ENCODE measurements around the gene CD7.

The CD7 gene

DNA sequence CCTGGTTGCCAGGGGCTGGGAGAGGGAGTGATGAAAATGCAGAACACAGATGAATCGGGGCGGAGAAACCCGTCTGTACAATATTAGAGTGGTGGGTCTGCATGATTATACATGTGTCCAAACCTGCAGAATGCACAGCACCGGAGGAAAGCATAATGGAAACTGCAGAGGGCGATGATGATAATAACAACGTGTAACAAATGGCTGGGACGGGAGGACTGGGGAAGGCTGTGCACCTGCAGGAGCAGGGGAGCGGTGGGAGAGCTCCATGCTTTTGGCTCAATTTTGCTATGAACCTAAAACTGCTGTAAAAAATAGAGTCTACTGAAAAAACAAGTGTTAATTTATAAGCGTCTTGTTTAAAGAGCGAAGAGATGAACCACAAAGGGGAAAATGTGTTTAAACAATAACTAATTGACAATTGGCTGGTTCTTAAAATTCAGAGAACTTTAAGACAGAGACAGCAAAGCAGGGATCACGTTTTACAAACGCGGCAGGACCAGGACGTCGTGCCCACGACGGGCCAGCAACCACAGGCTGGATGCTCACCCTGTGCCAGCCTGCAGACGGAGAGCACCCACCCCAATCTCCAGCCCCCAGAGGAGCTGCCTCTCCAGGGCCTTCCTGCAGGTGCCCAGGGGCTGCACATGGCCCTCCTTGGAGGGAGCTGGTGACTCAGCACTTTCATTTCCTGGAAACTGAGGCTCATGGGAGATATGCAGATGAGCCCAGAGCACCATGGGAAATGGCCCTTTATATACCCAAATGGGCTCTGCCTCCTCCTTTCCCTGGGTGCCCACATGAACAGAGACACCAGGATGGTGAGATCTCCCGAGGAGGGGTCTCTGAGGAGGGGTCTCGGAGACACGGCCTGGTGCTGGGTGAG is 41.3 kb upstream of the CD7 start, which contains the start of gene TEX19:
Gene TEX19, plus strand, starts transcription at position 783 of the 886 bp plus-strand sequence. CDS start 2,904 bp downstream, outside the sequence.
- peak; percentile 35; the same call in 2 of the 3 replicates for ATAC-seq
- TF ChIP-seq BACH2 (CRISPR knock-in tag; IDR thresholded peaks at IDR 0.05; ENCODE audit: borderline replicate concordance), result no peak
- TF ChIP-seq CSDC2 (CRISPR knock-in tag; IDR thresholded peaks at IDR 0.05), result no peak
- TF ChIP-seq, protein P1, sequence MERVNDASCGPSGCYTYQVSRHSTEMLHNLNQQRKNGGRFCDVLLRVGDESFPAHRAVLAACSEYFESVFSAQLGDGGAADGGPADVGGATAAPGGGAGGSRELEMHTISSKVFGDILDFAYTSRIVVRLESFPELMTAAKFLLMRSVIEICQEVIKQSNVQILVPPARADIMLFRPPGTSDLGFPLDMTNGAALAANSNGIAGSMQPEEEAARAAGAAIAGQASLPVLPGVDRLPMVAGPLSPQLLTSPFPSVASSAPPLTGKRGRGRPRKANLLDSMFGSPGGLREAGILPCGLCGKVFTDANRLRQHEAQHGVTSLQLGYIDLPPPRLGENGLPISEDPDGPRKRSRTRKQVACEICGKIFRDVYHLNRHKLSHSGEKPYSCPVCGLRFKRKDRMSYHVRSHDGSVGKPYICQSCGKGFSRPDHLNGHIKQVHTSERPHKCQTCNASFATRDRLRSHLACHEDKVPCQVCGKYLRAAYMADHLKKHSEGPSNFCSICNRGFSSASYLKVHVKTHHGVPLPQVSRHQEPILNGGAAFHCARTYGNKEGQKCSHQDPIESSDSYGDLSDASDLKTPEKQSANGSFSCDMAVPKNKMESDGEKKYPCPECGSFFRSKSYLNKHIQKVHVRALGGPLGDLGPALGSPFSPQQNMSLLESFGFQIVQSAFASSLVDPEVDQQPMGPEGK (CRISPR knock-in tag; IDR thresholded peaks at IDR 0.05; ENCODE audit: borderline replicate concordance), result no peak
- no peak for TF ChIP-seq GLIS3 (CRISPR knock-in tag; IDR thresholded peaks at IDR 0.05)

DNA sequence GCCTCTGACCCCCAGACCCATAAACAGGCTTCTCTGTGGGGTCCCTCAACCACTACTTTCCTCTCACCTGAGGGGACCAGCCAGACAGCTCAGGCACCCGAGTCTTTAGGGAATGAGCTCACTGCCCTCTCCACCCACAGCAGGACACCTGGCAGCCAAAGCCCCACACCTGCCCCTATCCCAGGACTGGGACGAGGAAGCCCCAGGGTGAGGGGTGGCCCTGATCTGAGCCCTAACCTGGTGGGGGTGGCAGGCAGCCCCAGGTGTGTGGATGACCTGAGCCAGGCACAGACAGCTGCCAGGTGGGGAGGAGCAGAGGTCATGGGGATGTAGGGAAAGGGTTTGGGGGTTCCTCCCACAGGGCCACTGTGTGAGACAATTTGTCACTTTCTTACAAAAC is 40.0 kb upstream of the CD7 start:
- ATAC-seq, result no peak
- no peak for TF ChIP-seq OSR1 (CRISPR knock-in tag; IDR thresholded peaks at IDR 0.05)
- no peak for TF ChIP-seq ZNF8 (CRISPR knock-in tag; IDR thresholded peaks at IDR 0.05)
- TF ChIP-seq ZFP30 (CRISPR knock-in tag; IDR thresholded peaks at IDR 0.05), result no peak

DNA sequence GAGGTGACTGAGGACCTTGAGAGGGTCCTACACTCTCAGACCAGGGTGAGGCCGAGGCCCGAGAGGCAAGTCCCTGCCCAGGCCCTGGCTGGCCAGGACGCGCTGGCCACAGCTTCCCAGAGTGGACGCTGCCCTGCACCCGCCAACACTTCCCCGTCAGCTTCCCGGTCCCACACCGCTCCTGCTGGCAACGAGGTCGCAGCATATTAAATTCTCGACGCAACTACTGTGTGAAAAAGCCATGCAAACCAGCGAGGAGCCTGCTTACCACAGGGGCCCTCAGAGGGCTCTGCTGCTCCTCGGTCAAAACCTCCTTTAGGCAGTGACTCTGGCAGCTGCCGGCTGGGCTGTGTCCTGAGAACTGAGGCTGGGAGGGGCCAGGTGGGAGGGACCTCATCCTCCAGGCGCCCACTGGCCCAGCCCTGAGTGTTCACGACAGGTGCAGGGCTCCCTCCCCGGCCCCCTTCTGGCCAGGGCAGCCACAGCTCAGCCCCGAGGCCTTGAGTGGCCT is 39.5 kb upstream of the CD7 start:
- TF ChIP-seq ZC3H10 (CRISPR knock-in tag; IDR thresholded peaks at IDR 0.05) (no peak), TOX (CRISPR knock-in tag; IDR thresholded peaks at IDR 0.05; ENCODE audit: borderline replicate concordance) (no peak), BACH2 (CRISPR knock-in tag; IDR thresholded peaks at IDR 0.05; ENCODE audit: borderline replicate concordance) (no peak), TCF4 (CRISPR knock-in tag; IDR thresholded peaks at IDR 0.05; ENCODE audit: borderline replicate concordance) (no peak), OSR1 (CRISPR knock-in tag; IDR thresholded peaks at IDR 0.05) (no peak)
- TF ChIP-seq, protein P2, sequence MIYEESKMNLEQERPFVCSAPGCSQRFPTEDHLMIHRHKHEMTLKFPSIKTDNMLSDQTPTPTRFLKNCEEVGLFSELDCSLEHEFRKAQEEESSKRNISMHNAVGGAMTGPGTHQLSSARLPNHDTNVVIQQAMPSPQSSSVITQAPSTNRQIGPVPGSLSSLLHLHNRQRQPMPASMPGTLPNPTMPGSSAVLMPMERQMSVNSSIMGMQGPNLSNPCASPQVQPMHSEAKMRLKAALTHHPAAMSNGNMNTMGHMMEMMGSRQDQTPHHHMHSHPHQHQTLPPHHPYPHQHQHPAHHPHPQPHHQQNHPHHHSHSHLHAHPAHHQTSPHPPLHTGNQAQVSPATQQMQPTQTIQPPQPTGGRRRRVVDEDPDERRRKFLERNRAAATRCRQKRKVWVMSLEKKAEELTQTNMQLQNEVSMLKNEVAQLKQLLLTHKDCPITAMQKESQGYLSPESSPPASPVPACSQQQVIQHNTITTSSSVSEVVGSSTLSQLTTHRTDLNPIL (CRISPR knock-in tag; IDR thresholded peaks at IDR 0.05; ENCODE audit: low read depth), result no peak
- TF ChIP-seq, protein P1 (CRISPR knock-in tag; IDR thresholded peaks at IDR 0.05; ENCODE audit: borderline replicate concordance), result no peak
- ATAC-seq, result no peak

DNA sequence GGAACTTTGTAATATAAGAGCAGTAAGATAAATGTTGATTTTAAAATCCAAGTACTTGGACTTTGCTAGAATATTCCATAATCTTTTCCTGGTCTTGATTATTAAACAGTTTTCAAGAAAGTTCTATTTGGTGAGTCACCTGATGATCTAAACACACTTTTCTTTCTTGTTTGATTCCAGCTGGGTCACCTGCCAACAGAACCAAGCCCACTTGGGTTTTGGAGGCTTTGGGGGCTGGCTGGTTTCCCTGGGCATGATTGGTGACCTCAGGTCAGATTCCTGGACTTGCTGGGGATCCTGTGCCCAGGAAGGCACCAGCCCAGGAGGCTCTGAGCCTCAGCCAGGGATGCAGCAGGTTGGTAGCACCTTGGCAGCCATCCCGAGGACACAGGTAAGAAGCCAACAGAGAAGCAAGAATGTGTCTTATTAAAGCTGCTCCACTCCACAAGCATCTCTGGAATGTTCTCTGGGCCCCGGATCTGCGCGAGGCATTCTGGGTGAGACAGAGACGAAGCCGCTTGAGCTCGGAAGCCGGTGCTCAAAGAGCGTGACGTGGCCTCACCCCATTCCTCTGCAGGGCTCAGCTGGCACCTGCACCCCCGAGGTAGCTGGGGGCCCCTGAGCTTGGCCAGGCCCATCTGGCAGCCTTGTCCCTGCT is 38.5 kb upstream of the CD7 start:
- TF ChIP-seq, protein P3, sequence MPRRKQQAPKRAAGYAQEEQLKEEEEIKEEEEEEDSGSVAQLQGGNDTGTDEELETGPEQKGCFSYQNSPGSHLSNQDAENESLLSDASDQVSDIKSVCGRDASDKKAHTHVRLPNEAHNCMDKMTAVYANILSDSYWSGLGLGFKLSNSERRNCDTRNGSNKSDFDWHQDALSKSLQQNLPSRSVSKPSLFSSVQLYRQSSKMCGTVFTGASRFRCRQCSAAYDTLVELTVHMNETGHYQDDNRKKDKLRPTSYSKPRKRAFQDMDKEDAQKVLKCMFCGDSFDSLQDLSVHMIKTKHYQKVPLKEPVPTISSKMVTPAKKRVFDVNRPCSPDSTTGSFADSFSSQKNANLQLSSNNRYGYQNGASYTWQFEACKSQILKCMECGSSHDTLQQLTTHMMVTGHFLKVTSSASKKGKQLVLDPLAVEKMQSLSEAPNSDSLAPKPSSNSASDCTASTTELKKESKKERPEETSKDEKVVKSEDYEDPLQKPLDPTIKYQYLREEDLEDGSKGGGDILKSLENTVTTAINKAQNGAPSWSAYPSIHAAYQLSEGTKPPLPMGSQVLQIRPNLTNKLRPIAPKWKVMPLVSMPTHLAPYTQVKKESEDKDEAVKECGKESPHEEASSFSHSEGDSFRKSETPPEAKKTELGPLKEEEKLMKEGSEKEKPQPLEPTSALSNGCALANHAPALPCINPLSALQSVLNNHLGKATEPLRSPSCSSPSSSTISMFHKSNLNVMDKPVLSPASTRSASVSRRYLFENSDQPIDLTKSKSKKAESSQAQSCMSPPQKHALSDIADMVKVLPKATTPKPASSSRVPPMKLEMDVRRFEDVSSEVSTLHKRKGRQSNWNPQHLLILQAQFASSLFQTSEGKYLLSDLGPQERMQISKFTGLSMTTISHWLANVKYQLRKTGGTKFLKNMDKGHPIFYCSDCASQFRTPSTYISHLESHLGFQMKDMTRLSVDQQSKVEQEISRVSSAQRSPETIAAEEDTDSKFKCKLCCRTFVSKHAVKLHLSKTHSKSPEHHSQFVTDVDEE (CRISPR knock-in tag; IDR thresholded peaks at IDR 0.05), result no peak
- TF ChIP-seq ZC3H10 (CRISPR knock-in tag; IDR thresholded peaks at IDR 0.05) (no peak), SNAI2 (CRISPR knock-in tag; IDR thresholded peaks at IDR 0.05) (no peak), ZNF8 (CRISPR knock-in tag; IDR thresholded peaks at IDR 0.05) (no peak), ESRRG (CRISPR knock-in tag; IDR thresholded peaks at IDR 0.05) (no peak), PPARA (CRISPR knock-in tag; IDR thresholded peaks at IDR 0.05; ENCODE audit: borderline replicate concordance) (no peak), BACH2 (CRISPR knock-in tag; IDR thresholded peaks at IDR 0.05; ENCODE audit: borderline replicate concordance) (no peak), ISL1 (CRISPR knock-in tag; IDR thresholded peaks at IDR 0.05) (no peak), GLIS3 (CRISPR knock-in tag; IDR thresholded peaks at IDR 0.05) (no peak), ARNTL (CRISPR knock-in tag; IDR thresholded peaks at IDR 0.05; ENCODE audit: borderline replicate concordance, low read depth) (no peak)
- TF ChIP-seq, protein P4, sequence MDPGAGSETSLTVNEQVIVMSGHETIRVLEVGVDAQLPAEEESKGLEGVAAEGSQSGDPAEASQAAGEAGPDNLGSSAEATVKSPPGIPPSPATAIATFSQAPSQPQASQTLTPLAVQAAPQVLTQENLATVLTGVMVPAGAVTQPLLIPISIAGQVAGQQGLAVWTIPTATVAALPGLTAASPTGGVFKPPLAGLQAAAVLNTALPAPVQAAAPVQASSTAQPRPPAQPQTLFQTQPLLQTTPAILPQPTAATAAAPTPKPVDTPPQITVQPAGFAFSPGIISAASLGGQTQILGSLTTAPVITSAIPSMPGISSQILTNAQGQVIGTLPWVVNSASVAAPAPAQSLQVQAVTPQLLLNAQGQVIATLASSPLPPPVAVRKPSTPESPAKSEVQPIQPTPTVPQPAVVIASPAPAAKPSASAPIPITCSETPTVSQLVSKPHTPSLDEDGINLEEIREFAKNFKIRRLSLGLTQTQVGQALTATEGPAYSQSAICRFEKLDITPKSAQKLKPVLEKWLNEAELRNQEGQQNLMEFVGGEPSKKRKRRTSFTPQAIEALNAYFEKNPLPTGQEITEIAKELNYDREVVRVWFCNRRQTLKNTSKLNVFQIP (CRISPR knock-in tag; IDR thresholded peaks at IDR 0.05; ENCODE audit: borderline replicate concordance, low read depth), result no peak
- TF ChIP-seq, protein P5, sequence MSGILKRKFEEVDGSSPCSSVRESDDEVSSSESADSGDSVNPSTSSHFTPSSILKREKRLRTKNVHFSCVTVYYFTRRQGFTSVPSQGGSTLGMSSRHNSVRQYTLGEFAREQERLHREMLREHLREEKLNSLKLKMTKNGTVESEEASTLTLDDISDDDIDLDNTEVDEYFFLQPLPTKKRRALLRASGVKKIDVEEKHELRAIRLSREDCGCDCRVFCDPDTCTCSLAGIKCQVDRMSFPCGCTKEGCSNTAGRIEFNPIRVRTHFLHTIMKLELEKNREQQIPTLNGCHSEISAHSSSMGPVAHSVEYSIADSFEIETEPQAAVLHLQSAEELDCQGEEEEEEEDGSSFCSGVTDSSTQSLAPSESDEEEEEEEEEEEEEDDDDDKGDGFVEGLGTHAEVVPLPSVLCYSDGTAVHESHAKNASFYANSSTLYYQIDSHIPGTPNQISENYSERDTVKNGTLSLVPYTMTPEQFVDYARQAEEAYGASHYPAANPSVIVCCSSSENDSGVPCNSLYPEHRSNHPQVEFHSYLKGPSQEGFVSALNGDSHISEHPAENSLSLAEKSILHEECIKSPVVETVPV (CRISPR knock-in tag; IDR thresholded peaks at IDR 0.05), result no peak
- ATAC-seq, result no peak
